Breast epithelium (tissue), 3 donors: ENCODE data around the gene BACH2.

Source experiments
- POLR2A ChIP-seq: fragments of 450-650 bp; IDR thresholded peaks from one replicate; pipeline ENCODE4 v1.6.1; 2016; ENCODE audit warnings: antibody characterized with exemption, mild to moderate bottlenecking, moderate library complexity
- TF ChIP-seq, protein P1 (sequence below), 3 donors: fragments of 450-650 bp; IDR thresholded peaks; one replicate each; pipeline ENCODE4 v1.5.1; 2016 to 2017; ENCODE audit warnings: antibody characterized with exemption in 3 of 3, mild to moderate bottlenecking in 3 of 3, moderate library complexity in 3 of 3

DNA sequence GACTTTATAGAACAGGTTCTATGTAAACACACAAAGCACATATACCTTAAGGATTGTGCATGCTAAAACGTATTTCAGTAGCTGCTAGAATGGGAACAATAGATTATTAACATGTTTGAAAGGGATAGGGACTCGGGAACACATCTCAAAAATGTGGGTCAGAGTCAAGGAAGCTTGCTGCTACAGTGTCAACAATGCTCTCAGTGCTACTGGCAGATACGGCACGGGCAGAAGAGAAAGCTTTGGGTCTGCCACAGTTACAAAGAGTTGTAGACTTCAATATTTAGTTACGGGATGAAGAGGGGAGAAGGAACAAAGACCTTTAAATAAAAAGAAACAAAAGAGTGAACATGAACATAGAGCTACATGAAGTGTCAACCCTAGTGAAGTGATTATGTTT lies 170.5 kb downstream of the BACH2 start:
- TF ChIP-seq POLR2A: no peak
- TF ChIP-seq, protein P1, sequence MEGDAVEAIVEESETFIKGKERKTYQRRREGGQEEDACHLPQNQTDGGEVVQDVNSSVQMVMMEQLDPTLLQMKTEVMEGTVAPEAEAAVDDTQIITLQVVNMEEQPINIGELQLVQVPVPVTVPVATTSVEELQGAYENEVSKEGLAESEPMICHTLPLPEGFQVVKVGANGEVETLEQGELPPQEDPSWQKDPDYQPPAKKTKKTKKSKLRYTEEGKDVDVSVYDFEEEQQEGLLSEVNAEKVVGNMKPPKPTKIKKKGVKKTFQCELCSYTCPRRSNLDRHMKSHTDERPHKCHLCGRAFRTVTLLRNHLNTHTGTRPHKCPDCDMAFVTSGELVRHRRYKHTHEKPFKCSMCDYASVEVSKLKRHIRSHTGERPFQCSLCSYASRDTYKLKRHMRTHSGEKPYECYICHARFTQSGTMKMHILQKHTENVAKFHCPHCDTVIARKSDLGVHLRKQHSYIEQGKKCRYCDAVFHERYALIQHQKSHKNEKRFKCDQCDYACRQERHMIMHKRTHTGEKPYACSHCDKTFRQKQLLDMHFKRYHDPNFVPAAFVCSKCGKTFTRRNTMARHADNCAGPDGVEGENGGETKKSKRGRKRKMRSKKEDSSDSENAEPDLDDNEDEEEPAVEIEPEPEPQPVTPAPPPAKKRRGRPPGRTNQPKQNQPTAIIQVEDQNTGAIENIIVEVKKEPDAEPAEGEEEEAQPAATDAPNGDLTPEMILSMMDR (IDR thresholded peaks at IDR 0.05): no peak
